LHCN-M2 (cell line): Measurements from ENCODE around the gene ZC3H18. TPM values are rescaled to one million over a fixed set of nuclear protein-coding genes. Genes with fewer than 3 reads are reported as not detected.

ENCODE experiments used
- DNase-seq: peaks from one replicate; pipeline ENCODE4 v3.0.0-alpha.2; 2012; ENCODE audit warnings: low read depth
- total RNA-seq: library from RNA; depleted of rRNA; stranded (reverse); fragments of >200 nt; gene quantifications from 2 replicates; pipeline ENCODE4 v1.2.3, GENCODE V29; 2014

The ZC3H18 gene
- total RNA-seq, 1 experiment from 2014 or later, result 20.0 TPM

- no peak for DNase-seq
These were observed 52.7 kb downstream of the ZC3H18 start for GRCh38 chr16:88622866-88623265.

- DNase-seq, result no peak
These were observed 53.7 kb downstream of the ZC3H18 start for GRCh38 chr16:88623858-88624257.

- DNase-seq, result no peak
These were observed 54.3 kb downstream of the ZC3H18 start for GRCh38 chr16:88624481-88624880.

- DNase-seq, result no peak
These were observed 54.9 kb downstream of the ZC3H18 start for GRCh38 chr16:88624977-88625576.

- DNase-seq, result no peak
These were observed 56.4 kb downstream of the ZC3H18 start for GRCh38 chr16:88626646-88627045.

GRCh38 chr16:88627531-88628411, 57.6 kb downstream of the ZC3H18 start:
- DNase-seq, result no peak

- DNase-seq, result no peak
These were observed 58.3 kb downstream of the ZC3H18 start for GRCh38 chr16:88628512-88628974.

- DNase-seq, result no peak
These were observed 59.6 kb downstream of the ZC3H18 start for GRCh38 chr16:88629835-88630234.

- no peak for DNase-seq
These were observed 60.2 kb downstream of the ZC3H18 start for GRCh38 chr16:88630433-88630832.

- no peak for DNase-seq
These were observed 60.7 kb downstream of the ZC3H18 start for GRCh38 chr16:88630941-88631340.

GRCh38 chr16:88631384-88631783, 61.2 kb downstream of the ZC3H18 start:
- no peak for DNase-seq

GRCh38 chr16:88631920-88632586, 61.9 kb downstream of the ZC3H18 start:
- no peak for DNase-seq

GRCh38 chr16:88632587-88632930, 62.4 kb downstream of the ZC3H18 start:
- DNase-seq, result no peak

- DNase-seq, result peak; percentile 13
These were observed 63.5 kb downstream of the ZC3H18 start for GRCh38 chr16:88633684-88634140.

GRCh38 chr16:88634141-88634993, 64.2 kb downstream of the ZC3H18 start:
- DNase-seq, result no peak

- no peak for DNase-seq
These were observed 64.9 kb downstream of the ZC3H18 start for GRCh38 chr16:88634994-88635670.

- DNase-seq, result no peak
These were observed 65.6 kb downstream of the ZC3H18 start for GRCh38 chr16:88635671-88636319.

GRCh38 chr16:88636488-88637265, 66.5 kb downstream of the ZC3H18 start:
- no peak for DNase-seq
